K562 (cell line): ENCODE data around the gene COG6. TPM values are rescaled to one million over a fixed set of nuclear protein-coding genes. Genes with fewer than 3 reads are reported as not detected.

Experiments used
- ATAC-seq: fragments of 200-7000 bp; cut with Tn5 transposase; 3 replicates; pipeline ENCODE4 v1.9.1; 2020; ENCODE audit warnings: moderate library complexity
- BruUV-seq: library from RNA; stranded (reverse); fragments of 400-500 nt; replicated peaks from 2 replicates; lab custom pipeline; 2021; lab: Mats Ljungman, UMichigan
- CTCF ChIA-PET: fragments of 300-600 bp; formaldehyde crosslinking; extraction: SDS; loops from one replicate; lab custom pipeline; 2021; ENCODE audit warnings: low intra/inter-chr PET ratio; lab: Yijun Ruan, JAX
- POLR2A ChIA-PET: fragments of 300-600, 350-650 bp; sonication (Branson Sonifier 250); formaldehyde crosslinking; extraction: SDS; loops from one replicate; lab custom pipeline; 2021; ENCODE audit warnings: antibody characterized with exemption, inconsistent platforms; lab: Yijun Ruan, JAX
- DNase-seq, 4 experiments: peaks; one replicate each; pipeline versions ENCODE4 v3.0.0 to v3.0.0-alpha.2; 2011 to 2018; ENCODE audit warnings: low spot score in 3 of 4, mixed read lengths in 3 of 4; ENCODE audit errors: extremely low read depth in 1 of 4
- FAIRE-seq: peaks from 2 replicates; lab custom pipeline; 2011; peaks lifted over from hg19 to GRCh38; lab: Jason Lieb, UNC
- H2AFZ ChIP-seq: 2 replicates; pipeline ENCODE4 v1.6.0; 2011; ENCODE audit warnings: low read depth, low read length, control low read depth, inconsistent platforms
- H3K27ac ChIP-seq: fragments of 200-600 bp; 3 replicates; pipeline ENCODE4 v1.8.0; 2011; ENCODE audit warnings: low read depth, mild to moderate bottlenecking, control low read depth, inconsistent platforms, low read length, moderate library complexity, mixed read lengths; ENCODE audit errors: extremely low read depth
- H3K27me3 ChIP-seq, 2 experiments: fragments of 300-600 bp in 1 of 2; 2 replicates in 1 of 2; 3 replicates in 1 of 2; pipeline versions ENCODE4 v1.6.0 to v1.8.0; 2011; ENCODE audit warnings: inconsistent platforms in 2 of 2, low read length in 2 of 2, mild to moderate bottlenecking in 1 of 2, mixed read lengths in 1 of 2, moderate library complexity in 1 of 2; ENCODE audit not compliant: control insufficient read depth in 2 of 2, insufficient read depth in 2 of 2
- H3K36me3 ChIP-seq: fragments of 300-600 bp; 3 replicates; pipeline ENCODE4 v1.8.0; 2011; ENCODE audit warnings: mild to moderate bottlenecking, low read length, inconsistent platforms; ENCODE audit not compliant: control insufficient read depth, insufficient read depth
- H3K4me1 ChIP-seq, 2 experiments: fragments of 200-600 bp in 1 of 2; replicated peaks in 1 of 2; 2 replicates in 1 of 2; 3 replicates in 1 of 2; pipeline versions ENCODE4 v1.5.1 to v1.8.0; 2011; ENCODE audit warnings: inconsistent platforms in 2 of 2, low read length in 2 of 2, mild to moderate bottlenecking in 1 of 2, mixed read lengths in 1 of 2, moderate library complexity in 1 of 2; ENCODE audit not compliant: control insufficient read depth in 2 of 2, insufficient read depth in 2 of 2
- H3K4me2 ChIP-seq: 2 replicates; pipeline ENCODE4 v1.6.1; 2011; ENCODE audit warnings: low read length, control low read depth, inconsistent platforms, mixed read lengths; ENCODE audit not compliant: insufficient read depth
- H3K4me3 ChIP-seq: fragments of 200-600 bp; sonication (generic), shearing (Covaris generic); 2 replicates; pipeline ENCODE4 v1.5.1; 2016; ENCODE audit warnings: control low read depth, inconsistent platforms
- H3K79me2 ChIP-seq: fragments of 200-600 bp; 3 replicates; pipeline ENCODE4 v1.8.0; 2011; ENCODE audit warnings: low read length, inconsistent platforms; ENCODE audit not compliant: control insufficient read depth, insufficient read depth
- H3K9ac ChIP-seq, 2 experiments: 2 replicates each; pipeline versions ENCODE4 v1.6.0 to v1.6.1; 2011; ENCODE audit warnings: low read depth in 2 of 2, low read length in 2 of 2, control low read depth in 1 of 2, inconsistent platforms in 1 of 2, mild to moderate bottlenecking in 1 of 2, mixed read lengths in 1 of 2; ENCODE audit not compliant: insufficient read depth in 1 of 2
- H3K9me1 ChIP-seq: one replicate; pipeline ENCODE4 v1.6.0; 2011; ENCODE audit warnings: inconsistent platforms, mild to moderate bottlenecking, low read length, moderate library complexity; ENCODE audit not compliant: control insufficient read depth, insufficient read depth
- H3K9me3 ChIP-seq: replicated peaks from 2 replicates; pipeline ENCODE4 v1.5.1; 2011; ENCODE audit warnings: low read depth, low read length, inconsistent platforms; ENCODE audit not compliant: control insufficient read depth, insufficient read depth
- H4K20me1 ChIP-seq: replicated peaks from 2 replicates; pipeline ENCODE4 v1.6.1; 2011; ENCODE audit warnings: low read length, inconsistent platforms, mixed read lengths; ENCODE audit not compliant: control insufficient read depth, insufficient read depth
- FOXM1 ChIP-seq, 2 experiments: fragments of 450-650 bp in 1 of 2; sonication (generic) in 1 of 2; formaldehyde crosslinking in 1 of 2; IDR thresholded peaks; 2 replicates each; pipeline versions ENCODE4 v1.6.1 to v1.9.0; 2017 to 2022; ENCODE audit warnings: low read depth in 2 of 2, mild to moderate bottlenecking in 2 of 2, missing genetic modification reagents in 1 of 2, moderate library complexity in 1 of 2
- ZNF175 ChIP-seq: fragments of 200-800 bp; sonication (Bioruptor generic); IDR thresholded peaks from 2 replicates; pipeline ENCODE4 v1.6.1; 2016; ENCODE audit warnings: low read depth, mild to moderate bottlenecking, missing genetic modification characterization, missing compliant biosample characterization
- WGBS: fragments of 100-300 bp; shearing (Covaris generic); methylation state at CpG from one replicate; pipeline ENCODE4 v1.1.6; 2016; ENCODE audit warnings: low coverage, mixed read lengths; ENCODE audit not compliant: insufficient coverage; ENCODE audit errors: missing lambda C conversion rate; 5-methylcytosine and 5-hydroxymethylcytosine counted together
- in situ Hi-C: fragments of 300-500 bp; cut with MboI; formaldehyde crosslinking; loops from 4 replicates; pipeline ENCODE4 v1.15.0; 2018; ENCODE audit warnings: inconsistent platforms, mixed read lengths
- intact Hi-C: fragments of 100-400 bp; cut with micrococcal nuclease; formaldehyde crosslinking; loops from 2 replicates; pipeline ENCODE4 v1.14.2; 2022
- polyA plus RNA-seq, 8 experiments: library from polyadenylated mRNA; depleted of rRNA in 4 of 8; stranded (reverse) in 5 of 8; unstranded in 3 of 8; fragments of >200 nt; fragmentation: Nextera tagmentation in 2 of 8; fragmentation: Illumina TruSeq in 1 of 8; extraction: Ambion mirVana in 2 of 8; extraction: Trizol in 1 of 8; gene quantifications; 2 replicates each; pipeline versions ENCODE4 v1.2.1 to v1.2.3, GENCODE V29; 2011 to 2014; ENCODE audit warnings: inconsistent platforms in 1 of 8, missing spikeins in 1 of 8
- total RNA-seq, 7 experiments: library from RNA; depleted of rRNA in 6 of 7; stranded (reverse); fragments of >200 nt in 6 of 7; fragmentation: Illumina TruSeq in 2 of 7; extraction: Trizol in 2 of 7; gene quantifications; 2 replicates each; pipeline versions ENCODE4 v1.2.1 to v1.2.3, GENCODE V29; 2011 to 2021; ENCODE audit warnings: low replicate concordance in 1 of 7
- TF ChIP-seq, protein P1 (sequence below): fragments of 450-650 bp; IDR thresholded peaks from 2 replicates; pipeline ENCODE4 v1.7.1; 2018; ENCODE audit warnings: mild to moderate bottlenecking, low read depth; ENCODE audit not compliant: partially characterized antibody

Gene COG6
- total and polyA plus RNA-seq, 9 of the 15 experiments (the other 6 are each of a cell fraction or from before 2014, with no cell fraction given) = 2.6 to 20.9 (median 9.6) TPM

DNA sequence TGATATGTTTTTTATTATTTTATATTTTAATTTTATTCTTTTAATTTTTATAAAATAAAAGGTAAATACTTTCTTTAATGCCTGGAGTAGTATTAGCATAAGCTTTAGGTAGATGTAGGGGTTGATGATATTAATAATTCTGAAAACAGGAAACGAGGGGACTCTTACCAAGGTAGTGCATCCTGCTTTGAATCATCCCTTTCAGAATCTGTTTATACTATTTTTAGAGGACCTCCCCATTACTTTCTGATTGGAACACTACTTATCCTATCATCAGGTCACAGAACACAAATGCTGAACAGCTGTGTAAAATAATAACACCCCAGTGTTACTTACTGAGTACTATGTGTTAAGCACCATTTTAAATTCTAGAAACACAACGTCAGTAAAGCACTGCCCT, 27.3 kb downstream of the COG6 start:
- in situ Hi-C loops (no loop called here), intact Hi-C loops (loop anchor here (10.0 kb wide), 1 partner anchor 1002 kb away; no protein-coding TSS in a partner anchor)
- Histone ChIP-seq H3K9me1 (no peaks in the 10 kb centered on the region), H3K9ac (no peak overlapping the region), H3K9me3 (no peaks in the 10 kb centered on the region), H3K4me1 (no peaks in the 10 kb centered on the region), H3K4me3 (no peak overlapping the region), H4K20me1 (no peaks in the 10 kb centered on the region), H3K27ac (no peak overlapping the region), H3K79me2 (no peaks in the 10 kb centered on the region), H3K27me3 (no peaks in the 10 kb centered on the region), H2AFZ (no peak overlapping the region), H3K4me2 (no peak overlapping the region), H3K36me3 (peaks cover 19% of the 10 kb centered on the region; the same call in 1 of the 3 replicates)
- no peak for ATAC-seq
- WGBS = 49% methylated on average over 2 of the region's 2 CpGs
- no TSS peak for BruUV-seq
- TF ChIP-seq FOXM1 (IDR thresholded peaks at IDR 0.05; ENCODE audit: low read depth) (no peak), FOXM1 (CRISPR knock-in tag; IDR thresholded peaks at IDR 0.05; ENCODE audit: low read depth) (no peak), ZNF175 (CRISPR knock-in tag) (no peak)
- TF ChIP-seq, protein P1, sequence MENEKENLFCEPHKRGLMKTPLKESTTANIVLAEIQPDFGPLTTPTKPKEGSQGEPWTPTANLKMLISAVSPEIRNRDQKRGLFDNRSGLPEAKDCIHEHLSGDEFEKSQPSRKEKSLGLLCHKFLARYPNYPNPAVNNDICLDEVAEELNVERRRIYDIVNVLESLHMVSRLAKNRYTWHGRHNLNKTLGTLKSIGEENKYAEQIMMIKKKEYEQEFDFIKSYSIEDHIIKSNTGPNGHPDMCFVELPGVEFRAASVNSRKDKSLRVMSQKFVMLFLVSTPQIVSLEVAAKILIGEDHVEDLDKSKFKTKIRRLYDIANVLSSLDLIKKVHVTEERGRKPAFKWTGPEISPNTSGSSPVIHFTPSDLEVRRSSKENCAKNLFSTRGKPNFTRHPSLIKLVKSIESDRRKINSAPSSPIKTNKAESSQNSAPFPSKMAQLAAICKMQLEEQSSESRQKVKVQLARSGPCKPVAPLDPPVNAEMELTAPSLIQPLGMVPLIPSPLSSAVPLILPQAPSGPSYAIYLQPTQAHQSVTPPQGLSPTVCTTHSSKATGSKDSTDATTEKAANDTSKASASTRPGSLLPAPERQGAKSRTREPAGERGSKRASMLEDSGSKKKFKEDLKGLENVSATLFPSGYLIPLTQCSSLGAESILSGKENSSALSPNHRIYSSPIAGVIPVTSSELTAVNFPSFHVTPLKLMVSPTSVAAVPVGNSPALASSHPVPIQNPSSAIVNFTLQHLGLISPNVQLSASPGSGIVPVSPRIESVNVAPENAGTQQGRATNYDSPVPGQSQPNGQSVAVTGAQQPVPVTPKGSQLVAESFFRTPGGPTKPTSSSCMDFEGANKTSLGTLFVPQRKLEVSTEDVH = no peak
- ChIA-PET CTCF (no interaction called here), POLR2A (no interaction called here)
- FAIRE-seq = no peak
- DNase-seq = no peak
